ENCODE results near the gene SPNS3. TPM values are rescaled to one million over a fixed set of nuclear protein-coding genes. Genes with fewer than 3 reads are reported as not detected.

The SPNS3 gene
- 0.05 TPM in 1 of 5 replicates, not detected in the others for total RNA-seq (2022; extraction: Qiagen RNA extraction; ENCODE audit: low read depth)

DNA sequence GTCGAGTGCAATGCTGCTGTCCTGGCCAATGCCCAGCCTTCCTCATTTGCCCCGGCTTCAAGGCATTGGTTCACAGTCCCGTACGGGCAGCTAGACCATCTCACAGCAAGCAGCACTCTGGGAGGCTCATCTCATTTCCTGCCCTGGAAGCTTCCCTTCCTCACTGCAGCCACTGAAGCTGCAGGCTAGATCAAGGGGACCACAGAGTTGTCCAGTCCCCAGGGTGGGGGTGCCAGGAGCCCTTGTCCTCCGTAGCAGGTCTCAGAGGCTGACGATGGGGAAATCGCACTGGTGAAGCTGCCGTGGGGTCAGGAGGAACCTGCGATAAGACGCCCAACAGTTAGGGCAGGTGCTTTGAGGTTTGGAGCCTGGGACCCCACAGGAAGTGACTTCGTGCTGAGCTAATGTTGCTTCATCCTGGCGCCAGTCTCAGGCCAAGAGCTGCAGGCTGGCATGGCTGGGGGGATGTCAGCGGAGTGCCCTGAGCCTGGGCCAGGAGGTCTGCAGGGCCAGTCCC, at the start of gene SPNS3:
Gene SPNS3 (plus strand): TSS at position 426 of the 517 bp plus-strand sequence. CDS start 28 bp downstream, at position 454.

DNA sequence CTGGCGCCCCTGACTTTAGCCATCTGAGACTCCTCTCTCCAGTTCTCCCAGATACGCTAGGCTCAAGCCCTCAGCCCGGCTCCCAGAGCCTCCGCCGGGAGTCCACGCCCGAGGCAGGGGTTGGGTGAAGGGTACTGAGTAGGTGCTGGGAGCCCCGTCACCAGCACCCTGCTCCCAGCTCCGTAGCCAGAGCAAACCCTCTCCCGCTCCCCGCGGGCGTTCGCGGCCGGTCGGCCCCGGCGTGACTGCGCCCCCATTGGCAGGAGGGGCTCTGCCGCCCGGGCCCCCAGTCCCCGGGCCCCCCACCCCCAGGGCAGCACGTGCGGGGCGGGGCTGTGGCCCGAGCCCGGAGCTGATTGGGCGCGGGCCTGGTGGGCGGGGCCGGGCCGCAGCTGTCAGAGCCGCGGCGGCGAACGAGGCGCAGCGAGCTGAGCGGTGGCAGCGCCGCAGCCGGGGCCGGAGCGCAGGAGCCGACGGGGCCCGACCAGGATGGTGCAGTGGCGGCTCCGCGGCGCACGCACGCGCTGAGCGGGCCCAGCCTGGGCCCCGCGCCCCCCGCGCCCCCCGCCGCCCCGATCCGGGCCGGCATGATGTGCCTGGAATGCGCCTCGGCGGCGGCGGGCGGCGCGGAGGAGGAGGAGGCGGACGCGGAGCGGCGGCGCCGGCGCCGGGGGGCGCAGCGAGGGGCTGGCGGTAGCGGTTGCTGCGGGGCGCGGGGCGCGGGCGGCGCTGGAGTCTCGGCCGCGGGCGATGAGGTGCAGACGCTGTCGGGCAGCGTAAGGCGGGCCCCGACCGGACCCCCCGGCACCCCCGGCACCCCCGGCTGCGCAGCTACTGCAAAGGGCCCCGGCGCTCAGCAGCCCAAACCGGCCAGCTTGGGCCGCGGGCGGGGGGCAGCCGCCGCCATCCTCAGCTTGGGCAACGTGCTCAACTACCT, 65.0 kb downstream of the SPNS3 start, which contains the start of gene SPNS2:
Gene SPNS2 (plus strand): TSS at position 421 of the 937 bp plus-strand sequence. CDS start 167 bp downstream, at position 588.

Other genes with a start within 250 kb of the SPNS3 start
- 28.7 to 34.8 TPM (median 31.3 TPM) in 5 replicates for gene ANKFY1, start 170.0 kb upstream of the SPNS3 start, total RNA-seq (2022; extraction: Qiagen RNA extraction; ENCODE audit: low read depth)
- gene UBE2G1, start 67.3 kb upstream of the SPNS3 start, total RNA-seq (2022; extraction: Qiagen RNA extraction; ENCODE audit: low read depth) = 73.1 to 95.8 TPM (median 92.1 TPM) in 5 replicates
- gene SPNS2, start 64.9 kb downstream of the SPNS3 start, total RNA-seq (2022; extraction: Qiagen RNA extraction; ENCODE audit: low read depth) = 7.3 to 13.9 TPM (median 10.7 TPM) in 5 replicates
- 102 to 120 TPM (median 113 TPM) in 5 replicates for gene MYBBP1A, start 121.4 kb downstream of the SPNS3 start, total RNA-seq (2022; extraction: Qiagen RNA extraction; ENCODE audit: low read depth)
- gene GGT6, start 126.6 kb downstream of the SPNS3 start, total RNA-seq (2022; extraction: Qiagen RNA extraction; ENCODE audit: low read depth) = not detected in 5 replicates
- gene SMTNL2, start 150.6 kb downstream of the SPNS3 start, total RNA-seq (2022; extraction: Qiagen RNA extraction; ENCODE audit: low read depth) = 0.12 to 0.99 TPM (median 0.31 TPM) in 5 replicates
- 0.11 to 0.30 TPM (median 0.28 TPM) in 3 of 5 replicates, not detected in the others for gene ALOX15, start 207.7 kb downstream of the SPNS3 start, total RNA-seq (2022; extraction: Qiagen RNA extraction; ENCODE audit: low read depth)

Measured in A549 treated with CpdA at 1 μM for 4 hours (cell line).